T-cell (primary cell): Measurements from ENCODE around the gene ZSCAN25. TPM values are rescaled to one million over a fixed set of nuclear protein-coding genes. Genes with fewer than 3 reads are reported as not detected.

Source experiments
- ATAC-seq, 4 experiments: fragments of 200-7000 bp in 3 of 4; fragments of 150-1000 bp in 1 of 4; cut with Tn5 transposase; replicated peaks in 1 of 4; 1 replicate in 3 of 4; 2 replicates in 1 of 4; pipeline ENCODE4 v1.10.0; 2021; ENCODE audit warnings: moderate library complexity in 3 of 4, mild to moderate bottlenecking in 2 of 4, moderate number of reproducible peaks in 1 of 4
- CTCF ChIA-PET, 2 donors: fragments of 300-600 bp; sonication (Branson Sonifier 250); formaldehyde crosslinking; loops; one replicate each; lab custom pipeline; 2022; ENCODE audit warnings: antibody characterized with exemption in 2 of 2; lab: Charles Lee
- POLR2A ChIA-PET, 2 donors: fragments of 300-600 bp; sonication (Branson Sonifier 250); formaldehyde crosslinking; loops; one replicate each; lab custom pipeline; 2022; ENCODE audit warnings: antibody characterized with exemption in 2 of 2; lab: Charles Lee
- DNase-seq, 35 experiments: peaks; one replicate each; pipeline versions ENCODE4 v3.0.0 to v3.0.0-alpha.2; 2013 to 2023
- H3K27ac ChIP-seq: one replicate; pipeline ENCODE4 v1.5.1; 2013; ENCODE audit warnings: low read length
- H3K27me3 ChIP-seq, 2 experiments: replicated peaks in 1 of 2; 1 replicate in 1 of 2; 2 replicates in 1 of 2; pipeline versions ENCODE4 v1.6.1 to v1.7.0; 2013; ENCODE audit warnings: low read length in 1 of 2, mixed read lengths in 1 of 2; ENCODE audit not compliant: control insufficient read depth in 2 of 2, insufficient read depth in 2 of 2; ENCODE audit errors: extremely low read depth in 1 of 2
- H3K36me3 ChIP-seq, 2 donors: 1 replicate in 1 of 2; 2 replicates in 1 of 2; pipeline versions ENCODE4 v1.6.1 to v1.7.0; 2013; ENCODE audit warnings: low read length in 1 of 2; ENCODE audit not compliant: control insufficient read depth in 2 of 2, insufficient read depth in 1 of 2; ENCODE audit errors: extremely low read depth in 1 of 2
- H3K4me1 ChIP-seq, 2 experiments: 1 replicate in 1 of 2; 2 replicates in 1 of 2; pipeline versions ENCODE4 v1.6.1 to v1.7.0; 2013; ENCODE audit warnings: low read length in 2 of 2, mixed read lengths in 1 of 2; ENCODE audit not compliant: insufficient read depth in 2 of 2, control insufficient read depth in 1 of 2; ENCODE audit errors: extremely low read depth in 1 of 2
- H3K4me3 ChIP-seq, 2 donors: 1 replicate in 1 of 2; 2 replicates in 1 of 2; pipeline versions ENCODE4 v1.5.1 to v1.7.0; 2013; ENCODE audit warnings: mild to moderate bottlenecking in 2 of 2, low read length in 1 of 2, moderate library complexity in 1 of 2; ENCODE audit not compliant: control insufficient read depth in 1 of 2; ENCODE audit errors: extremely low read depth in 1 of 2
- H3K9me3 ChIP-seq: 2 replicates; pipeline ENCODE4 v1.7.0; 2013
- H3K27ac Mint-ChIP-seq, 2 donors: one replicate each; pipeline ENCODE4 v1.8.0; 2020 to 2021; ENCODE audit warnings: mild to moderate bottlenecking in 2 of 2, mixed read lengths in 2 of 2
- H3K27me3 Mint-ChIP-seq, 2 donors: one replicate each; pipeline ENCODE4 v1.8.0; 2021 to 2022; ENCODE audit warnings: mixed read lengths in 2 of 2
- H3K36me3 Mint-ChIP-seq: one replicate; pipeline ENCODE4 v1.8.0; 2021; ENCODE audit warnings: mixed read lengths
- H3K4me1 Mint-ChIP-seq, 3 donors: one replicate each; pipeline ENCODE4 v1.8.0; 2020 to 2022; ENCODE audit warnings: mixed read lengths in 3 of 3, mild to moderate bottlenecking in 1 of 3
- H3K4me3 Mint-ChIP-seq, 3 donors: one replicate each; pipeline ENCODE4 v1.8.0; 2020 to 2022; ENCODE audit warnings: mild to moderate bottlenecking in 3 of 3, mixed read lengths in 3 of 3, moderate library complexity in 3 of 3
- H3K9me3 Mint-ChIP-seq, 3 donors: one replicate each; pipeline ENCODE4 v1.8.0; 2020 to 2022; ENCODE audit warnings: mixed read lengths in 3 of 3
- WGBS: methylation state at CpG from one replicate; pipeline ENCODE4 v1.1.5; 2013; ENCODE audit warnings: missing lambda C conversion rate; ENCODE audit not compliant: insufficient coverage; 5-methylcytosine and 5-hydroxymethylcytosine counted together
- total RNA-seq, 35 experiments: library from RNA in 6 of 35; stranded (reverse) in 6 of 35; fragments of 120-200 nt in 1 of 35; gene quantifications; one replicate each; pipeline versions ENCODE4 v1.2.1 to v1.2.4 and lab custom pipeline; 2013 to 2026

ZSCAN25 gene
- total RNA-seq, 5 donors from 2014 or later (not counting 1 experiment from before 2014, with no cell fraction given), result 43.1 to 50.3 (median 49.8) TPM

DNA sequence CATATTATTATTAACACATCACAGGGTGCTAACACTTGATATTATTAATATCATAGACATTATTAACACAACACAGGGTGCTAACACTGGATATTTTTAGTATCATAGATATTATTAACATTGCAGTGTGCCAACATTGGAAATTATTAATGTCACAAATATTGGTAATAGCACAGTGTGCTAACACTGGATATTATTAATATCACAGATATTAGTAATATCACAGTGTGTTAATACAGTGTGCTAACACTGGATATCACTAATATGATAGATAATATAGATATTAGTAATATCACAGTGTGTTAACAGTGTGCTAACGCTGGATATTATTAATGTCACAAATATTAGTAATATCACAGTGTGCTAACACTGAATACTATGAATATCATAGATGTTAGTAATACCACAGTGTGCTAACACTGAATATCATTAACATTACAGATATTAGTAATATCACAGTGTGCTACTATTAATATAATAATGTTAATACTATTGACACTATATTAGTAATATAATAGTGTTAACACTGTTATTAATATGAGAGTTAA is 20.3 kb upstream of the ZSCAN25 start:
- Mint-ChIP-seq H3K4me3 (no peak overlapping the region), H3K36me3 (no peaks in the 10 kb centered on the region), H3K27ac (no peak overlapping the region), H3K4me1 (peaks cover 0 to 4% (median 0%) of the 10 kb centered on the region in 3 donors), H3K27me3 (no peaks in the 10 kb centered on the region), H3K9me3 (no peaks in the 10 kb centered on the region)
- Histone ChIP-seq H3K9me3 (no peaks in the 10 kb centered on the region), H3K27me3 (no peaks in the 10 kb centered on the region), H3K27ac (no peak overlapping the region), H3K36me3 (no peaks in the 10 kb centered on the region), H3K4me1 (no peaks in the 10 kb centered on the region), H3K4me3 (no peak overlapping the region)
- POLR2A ChIA-PET, result no interaction called here
- CTCF ChIA-PET, result no interaction called here
- WGBS, result no CpG with 5 or more reads among the region's 1 CpG
- no peak for DNase-seq
- ATAC-seq, result no peak

DNA sequence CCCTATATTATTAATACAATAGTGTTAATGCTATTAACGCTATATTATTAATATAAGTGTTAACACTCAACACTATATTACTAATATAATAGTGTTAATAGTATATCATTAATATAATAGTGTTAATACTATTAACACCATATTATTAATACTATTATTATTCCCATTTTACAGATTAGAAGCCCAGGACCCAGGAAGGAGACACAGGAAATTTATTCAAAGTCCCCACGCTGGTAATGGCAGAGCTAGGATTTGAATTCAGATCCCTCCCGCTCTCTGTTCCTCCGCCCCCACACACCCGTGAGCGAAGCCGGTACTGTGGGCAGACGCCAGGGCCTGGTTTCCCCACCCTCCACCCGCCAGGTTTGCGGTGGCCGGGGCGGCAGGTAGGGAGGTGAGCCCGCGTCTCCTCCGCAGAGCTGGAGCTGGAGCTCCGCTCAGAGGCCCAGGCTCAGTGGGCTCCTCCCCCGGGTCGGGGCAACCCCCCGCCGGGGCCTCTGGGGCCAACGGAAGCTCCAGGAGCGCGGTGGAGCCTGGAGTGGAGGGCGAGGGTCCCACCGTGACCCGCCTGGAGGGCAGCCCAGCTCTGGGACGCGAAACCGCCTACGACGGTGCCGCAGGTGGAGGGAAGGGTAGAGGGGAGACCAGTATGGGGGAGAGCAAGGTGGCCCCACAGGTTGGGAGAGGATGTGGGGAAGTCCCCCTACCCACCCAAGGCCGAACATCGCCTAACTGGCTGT is 18.8 kb upstream of the ZSCAN25 start, which contains the start of gene TMEM225B:
TSS of gene TMEM225B (plus strand) at position 506 of the 740 bp plus-strand sequence. CDS start 6,122 bp downstream, outside the sequence.
- Mint-ChIP-seq H3K27me3 (no peaks in the 10 kb centered on the region), H3K4me3 (no peak within 1 kb of the TSS), H3K27ac (no peak within 1 kb of the TSS), H3K36me3 (no peaks in the 10 kb centered on the region), H3K9me3 (no peaks in the 10 kb centered on the region), H3K4me1 (peaks cover 0 to 4% (median 2%) of the 10 kb centered on the region in 3 donors)
- H3K36me3 ChIP-seq, result no peaks in the 10 kb centered on the region
- no peak within 1 kb of the TSS for H3K4me3 ChIP-seq
- ATAC-seq (peak in 2 of 4 experiments; percentile 12 to 22), DNase-seq (no peak)
- no peaks in the 10 kb centered on the region for H3K27me3 ChIP-seq
- ChIA-PET POLR2A (interaction anchor here in 1 of 2 donors (0.7 kb wide), 1 partner anchor 143 kb away, joined by 3 read pairs; no protein-coding TSS in a partner anchor), CTCF (no interaction called here)
- H3K9me3 ChIP-seq, result no peaks in the 10 kb centered on the region
- H3K27ac ChIP-seq, result no peak within 1 kb of the TSS
- WGBS, result 70% methylated on average over 18 of the region's 34 CpGs
- H3K4me1 ChIP-seq, result no peaks in the 10 kb centered on the region

- no peaks in the 10 kb centered on the region for H3K4me1 ChIP-seq
- no peaks in the 10 kb centered on the region for H3K36me3 ChIP-seq
- H3K9me3 ChIP-seq, result no peaks in the 10 kb centered on the region
- H3K9me3 Mint-ChIP-seq, result no peaks in the 10 kb centered on the region
- H3K27ac Mint-ChIP-seq, result no peak overlapping the region
- H3K27me3 Mint-ChIP-seq, result no peaks in the 10 kb centered on the region
- no peaks in the 10 kb centered on the region for H3K27me3 ChIP-seq
- H3K4me1 Mint-ChIP-seq, result peaks cover 0 to 4% (median 2%) of the 10 kb centered on the region in 3 donors
- no peak overlapping the region for H3K27ac ChIP-seq
- H3K4me3 Mint-ChIP-seq, result no peak overlapping the region
- ChIA-PET CTCF (no interaction called here), POLR2A (no interaction called here)
- H3K36me3 Mint-ChIP-seq, result no peaks in the 10 kb centered on the region
- ATAC-seq (no peak), DNase-seq (no peak)
- H3K4me3 ChIP-seq, result no peak overlapping the region
- 90% methylated on average over 3 of the region's 4 CpGs for WGBS
Observed at GRCh38 chr7:99599836-99600235, 16.9 kb upstream of the ZSCAN25 start.

DNA sequence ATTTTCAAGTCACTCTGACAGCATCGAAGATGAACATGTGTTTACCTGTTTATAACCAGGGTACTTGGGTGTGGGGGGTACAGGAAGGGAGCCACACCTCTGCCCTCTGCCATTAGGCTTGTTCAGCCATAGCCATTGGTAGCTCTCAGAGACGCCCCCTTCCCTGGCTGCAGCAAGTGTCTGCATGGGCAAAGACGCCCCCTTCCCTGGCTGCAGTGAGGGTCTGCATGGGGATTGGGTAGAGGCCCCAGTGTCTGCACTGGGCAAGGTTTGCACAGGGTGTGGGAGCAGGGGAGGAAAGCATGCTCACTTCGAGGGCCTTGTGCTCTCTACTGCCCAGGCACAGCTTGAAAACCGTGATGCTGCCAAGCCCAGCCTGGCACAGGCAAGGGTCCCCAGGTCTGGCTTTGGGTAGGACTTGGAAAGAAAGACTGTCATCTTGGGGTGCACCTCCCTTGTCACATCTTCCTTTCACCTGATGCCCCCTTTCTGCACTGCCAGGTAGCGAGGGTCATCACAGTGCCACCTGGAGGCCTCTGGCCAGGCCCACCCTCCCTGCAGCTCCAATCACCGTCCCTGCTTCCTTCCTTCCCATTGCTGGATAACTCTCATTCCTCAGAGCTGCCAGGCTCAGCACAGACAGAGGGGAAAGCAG is 15.0 kb upstream of the ZSCAN25 start:
- no peak overlapping the region for H3K4me3 Mint-ChIP-seq
- ChIA-PET CTCF (no interaction called here), POLR2A (no interaction called here)
- no peaks in the 10 kb centered on the region for H3K4me1 ChIP-seq
- WGBS, result 94% methylated on average over 5 of the region's 7 CpGs
- ATAC-seq, result no peak
- H3K27me3 ChIP-seq, result peaks cover 0 to 2% of the 10 kb centered on the region in 2 experiments
- DNase-seq, result no peak
- H3K27ac Mint-ChIP-seq, result no peak overlapping the region
- H3K36me3 ChIP-seq, result no peaks in the 10 kb centered on the region
- no peaks in the 10 kb centered on the region for H3K9me3 Mint-ChIP-seq
- no peaks in the 10 kb centered on the region for H3K36me3 Mint-ChIP-seq
- no peak overlapping the region for H3K4me3 ChIP-seq
- no peak overlapping the region for H3K27ac ChIP-seq
- peaks cover 0 to 4% (median 2%) of the 10 kb centered on the region in 3 donors for H3K4me1 Mint-ChIP-seq
- no peaks in the 10 kb centered on the region for H3K27me3 Mint-ChIP-seq
- H3K9me3 ChIP-seq, result no peaks in the 10 kb centered on the region

DNA sequence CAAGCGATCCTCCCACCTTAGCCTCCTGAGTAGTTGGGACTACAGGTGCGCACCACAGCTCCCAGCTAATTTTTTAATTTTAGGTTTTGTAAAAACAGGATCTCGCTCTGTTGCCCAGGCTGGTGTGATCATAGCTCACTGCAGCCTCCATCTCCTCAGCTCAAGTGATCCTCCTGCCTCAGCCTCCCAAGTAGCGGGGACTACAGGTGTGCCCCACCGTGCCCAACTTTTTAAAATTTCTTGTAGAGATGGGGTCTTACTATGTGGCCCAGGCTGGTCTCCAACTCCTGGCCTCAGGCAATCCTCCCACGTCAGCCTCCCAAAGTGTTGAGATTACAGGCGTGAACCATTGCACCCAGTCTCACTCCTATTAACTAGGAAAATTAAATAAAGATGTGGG is 11.2 kb upstream of the ZSCAN25 start:
- no peak overlapping the region for H3K27ac Mint-ChIP-seq
- no peaks in the 10 kb centered on the region for H3K9me3 ChIP-seq
- 100% methylated on average over 2 of the region's 7 CpGs for WGBS
- H3K4me3 Mint-ChIP-seq, result no peak overlapping the region
- ATAC-seq (no peak), DNase-seq (no peak)
- no peaks in the 10 kb centered on the region for H3K27me3 Mint-ChIP-seq
- peaks cover 0 to 2% of the 10 kb centered on the region in 2 experiments for H3K27me3 ChIP-seq
- H3K9me3 Mint-ChIP-seq, result no peaks in the 10 kb centered on the region
- H3K36me3 ChIP-seq, result no peaks in the 10 kb centered on the region
- H3K4me3 ChIP-seq, result no peak overlapping the region
- ChIA-PET CTCF (no interaction called here), POLR2A (interaction anchor here in 1 of 2 donors (0.6 kb wide), 1 partner anchor 11 kb away, joined by 3 read pairs; no protein-coding TSS in a partner anchor)
- peaks cover 4% of the 10 kb centered on the region for H3K36me3 Mint-ChIP-seq
- H3K4me1 ChIP-seq, result no peaks in the 10 kb centered on the region
- peaks cover 0 to 4% (median 2%) of the 10 kb centered on the region in 3 donors for H3K4me1 Mint-ChIP-seq
- H3K27ac ChIP-seq, result no peak overlapping the region

DNA sequence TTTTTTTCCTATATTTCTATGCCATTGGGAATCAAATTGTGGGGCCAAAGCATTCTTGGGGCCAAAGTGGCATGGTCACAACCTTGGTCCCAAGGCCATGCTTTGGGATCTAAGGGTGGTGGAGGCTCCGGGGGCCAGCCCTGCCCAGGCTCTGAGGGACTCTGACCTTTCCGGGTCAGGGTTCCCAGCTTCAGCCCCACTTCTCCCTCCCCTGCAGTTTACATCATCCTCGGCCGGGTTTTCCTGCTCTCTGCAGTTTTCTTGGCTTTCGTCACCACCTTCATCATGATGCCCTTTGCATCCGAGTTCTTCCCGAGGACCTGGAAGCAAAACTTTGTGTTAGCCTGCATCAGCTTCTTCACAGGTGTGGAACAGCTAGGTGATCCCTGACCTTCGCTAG is 10.2 kb upstream of the ZSCAN25 start:
- Histone ChIP-seq H3K9me3 (no peaks in the 10 kb centered on the region), H3K27me3 (peaks cover 0 to 2% of the 10 kb centered on the region in 2 experiments), H3K4me3 (no peak overlapping the region), H3K4me1 (no peaks in the 10 kb centered on the region), H3K27ac (no peak overlapping the region), H3K36me3 (no peaks in the 10 kb centered on the region)
- POLR2A ChIA-PET, result interaction anchor here in 1 of 2 donors (0.7 kb wide), 1 partner anchor 58 kb away, joined by 4 read pairs; no protein-coding TSS in a partner anchor
- Mint-ChIP-seq H3K4me3 (no peak overlapping the region), H3K36me3 (peaks cover 4% of the 10 kb centered on the region), H3K4me1 (peaks cover 0 to 2% (median 0%) of the 10 kb centered on the region in 3 donors), H3K27ac (no peak overlapping the region), H3K27me3 (no peaks in the 10 kb centered on the region), H3K9me3 (no peaks in the 10 kb centered on the region)
- 85% methylated on average over 6 of the region's 8 CpGs for WGBS
- ATAC-seq, result no peak
- no peak for DNase-seq
- CTCF ChIA-PET, result no interaction called here
